ENCODE data around the gene VAV2.

The VAV2 gene

DNA sequence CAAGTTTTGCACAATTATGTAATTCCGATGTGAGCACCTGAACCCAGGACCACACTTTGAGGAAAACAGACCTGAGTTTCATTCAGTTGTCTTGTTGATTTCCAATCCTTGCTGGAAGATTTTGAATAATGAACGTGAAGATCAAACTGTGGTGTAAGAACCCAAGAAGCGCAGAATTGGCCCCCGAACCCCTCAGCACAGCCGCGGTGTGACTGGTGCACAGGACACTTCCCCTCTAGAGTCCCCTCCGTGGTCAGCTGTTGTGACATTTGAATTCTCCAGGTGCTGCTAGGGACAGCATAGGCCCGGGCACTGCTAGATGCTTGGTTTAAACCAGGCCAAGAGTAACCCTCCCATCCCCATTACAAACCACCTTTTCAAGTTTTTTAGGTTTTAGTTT is 34.9 kb upstream of the VAV2 start:
- no peak for DNase-seq (ENCODE audit: low read depth)

DNA sequence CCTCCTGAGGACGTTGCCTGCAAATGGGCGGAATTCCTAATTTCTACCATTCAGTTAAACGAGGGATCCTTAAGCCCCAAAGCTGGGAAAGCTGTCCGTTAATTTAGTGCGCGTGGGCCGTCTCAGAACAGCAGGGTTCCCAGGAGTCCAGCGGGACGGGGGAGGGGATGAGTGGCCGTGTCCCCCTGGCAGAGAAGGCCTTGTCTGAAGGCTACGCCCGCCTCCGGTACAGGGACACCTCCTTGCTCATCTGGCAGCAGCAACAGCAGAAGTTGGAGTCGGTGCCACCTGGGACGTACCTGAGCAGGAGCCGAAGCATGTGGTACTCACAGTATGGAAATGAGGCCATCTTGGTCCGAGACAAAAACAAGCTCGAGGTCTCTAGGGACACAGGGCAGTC is 34.5 kb upstream of the VAV2 start:
- no peak for DNase-seq (ENCODE audit: low read depth)

DNA sequence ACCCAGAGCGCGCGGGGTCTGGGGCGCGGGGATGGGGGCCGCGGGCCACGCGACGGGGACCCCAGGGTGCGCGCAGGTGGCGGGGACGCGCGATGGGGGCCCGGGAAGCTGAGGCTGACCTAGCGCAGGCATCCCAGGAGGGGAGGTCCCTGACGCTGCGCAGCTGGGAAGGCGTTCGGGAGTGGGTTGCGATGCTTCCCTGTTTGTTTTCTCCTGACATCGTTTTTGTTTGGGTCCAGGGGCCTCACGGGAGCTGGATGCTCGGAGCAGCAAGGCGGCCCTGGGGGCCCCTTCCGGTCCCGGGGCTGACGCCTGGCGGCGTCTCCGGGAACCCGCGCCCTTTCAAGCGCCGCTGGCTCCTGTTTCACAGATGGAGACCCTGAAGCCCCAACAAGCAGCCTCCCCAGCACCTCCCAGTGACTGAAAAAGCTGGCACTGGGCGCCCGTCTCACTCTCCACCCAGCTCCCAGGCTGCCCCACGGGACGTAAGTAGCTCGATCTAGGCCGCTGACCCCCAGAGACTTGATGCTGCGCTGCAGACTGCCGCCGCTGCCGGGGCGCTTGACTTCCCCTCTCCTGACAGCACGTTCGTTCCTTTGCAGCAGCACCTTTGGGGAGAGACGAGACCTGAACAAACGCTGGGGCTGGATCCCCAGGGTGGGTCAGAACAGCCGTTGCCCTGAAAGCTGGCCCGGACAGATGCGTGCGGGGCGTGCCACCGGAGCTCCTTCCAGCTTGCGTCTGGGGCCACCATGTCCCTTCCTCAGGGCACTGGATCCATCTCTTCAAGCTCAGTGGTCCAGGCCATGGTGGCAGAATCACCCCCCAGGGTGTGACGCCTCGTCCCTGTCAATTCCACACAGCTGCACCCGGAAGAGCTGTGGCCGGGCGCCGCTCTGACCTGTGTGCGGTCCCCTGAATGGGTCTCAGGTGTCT is 33.8 kb upstream of the VAV2 start:
- peak; percentile 13 for DNase-seq (ENCODE audit: low read depth)

DNA sequence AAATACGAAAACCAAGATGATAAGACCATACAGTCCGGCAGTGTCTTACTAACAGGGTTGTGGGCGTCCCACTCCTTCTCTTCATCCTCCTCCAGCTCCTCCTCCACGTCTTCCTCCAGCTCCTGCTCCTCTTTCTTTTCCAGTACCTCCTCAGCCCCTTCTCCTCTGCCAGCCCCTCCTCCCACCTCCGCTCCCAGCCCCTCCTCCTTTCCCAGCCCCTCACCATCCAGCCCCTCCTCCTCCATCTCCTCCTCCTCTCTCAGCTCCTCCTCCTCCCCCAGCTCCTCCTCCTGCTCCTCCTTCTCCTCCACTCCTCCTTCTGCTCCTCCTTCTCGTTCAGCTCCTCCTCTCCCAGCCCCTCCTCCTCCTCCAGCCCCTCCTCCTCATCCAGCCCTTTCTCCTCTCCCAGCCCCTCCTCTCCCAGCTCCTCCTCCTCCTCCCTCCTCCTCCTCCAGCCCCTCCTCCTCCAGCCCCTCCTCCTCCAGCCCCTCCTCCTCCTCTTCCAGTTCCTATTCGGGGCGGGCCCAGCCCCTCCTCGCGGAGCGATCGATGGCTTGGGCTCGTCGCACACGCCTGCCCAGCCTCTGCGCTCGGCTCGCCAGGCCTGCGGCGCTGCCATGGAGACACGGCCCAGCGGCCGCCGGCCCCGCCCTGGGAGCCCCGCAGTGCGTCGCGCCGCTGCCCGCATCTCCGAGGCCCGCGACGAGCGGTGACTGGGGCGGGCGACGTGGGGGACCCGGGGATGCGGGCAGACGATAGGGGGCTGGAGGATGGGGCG is 32.9 kb upstream of the VAV2 start, which contains the start of gene BRD3OS:
Gene BRD3OS, plus strand, starts transcription at position 654 of the 778 bp plus-strand sequence. CDS start 1,267 bp downstream, outside the sequence.
- DNase-seq (ENCODE audit: low read depth): peak; percentile 80

DNA sequence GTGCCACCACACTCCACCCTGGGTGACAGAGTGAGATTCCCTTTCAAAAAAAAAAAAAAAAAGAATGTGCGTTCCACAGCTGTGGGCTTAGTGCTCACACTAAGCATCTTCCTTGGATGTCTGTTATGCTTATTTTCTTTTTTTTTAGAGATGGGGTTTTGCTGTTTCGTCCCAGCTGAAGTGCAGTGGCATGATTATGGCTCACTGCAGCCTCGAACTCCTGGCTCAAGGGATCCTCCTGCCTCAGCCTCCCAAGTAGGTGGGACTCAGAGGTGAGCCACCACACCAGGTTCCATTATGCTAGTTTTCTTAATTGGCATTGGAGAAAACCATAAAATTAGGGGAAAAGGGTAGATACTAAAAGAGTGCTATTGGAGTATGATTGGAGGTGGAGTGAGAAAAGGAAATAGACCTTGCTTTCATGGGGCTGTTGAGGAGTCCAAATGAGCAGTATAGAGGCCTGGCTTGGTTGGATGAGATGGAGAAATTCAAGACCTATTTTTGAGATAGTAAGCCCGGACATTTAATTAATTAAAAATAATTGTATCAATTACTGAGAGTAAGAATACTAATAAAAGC is 32.2 kb upstream of the VAV2 start:
- DNase-seq (ENCODE audit: low read depth): no peak

DNA sequence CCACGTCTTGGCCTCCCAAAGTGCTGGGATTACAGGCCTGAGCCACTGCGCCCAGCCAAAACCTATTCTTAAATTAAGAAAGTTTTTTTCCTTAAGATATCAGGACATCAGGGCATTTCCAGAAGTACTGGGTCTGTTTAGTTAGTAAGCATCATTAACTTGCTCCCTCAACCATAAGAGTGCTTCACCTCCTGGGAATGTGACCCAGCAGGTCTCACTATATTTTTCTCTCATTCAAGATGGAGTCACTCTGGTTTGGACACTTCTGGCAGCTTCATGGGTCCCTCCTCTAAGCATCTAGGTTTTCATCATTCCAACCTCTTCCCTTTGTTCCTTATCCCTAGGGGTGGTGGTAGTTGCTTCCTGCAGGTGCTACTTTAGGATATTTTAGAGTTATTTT is 22.8 kb upstream of the VAV2 start:
- no peak for DNase-seq (ENCODE audit: low read depth)

DNA sequence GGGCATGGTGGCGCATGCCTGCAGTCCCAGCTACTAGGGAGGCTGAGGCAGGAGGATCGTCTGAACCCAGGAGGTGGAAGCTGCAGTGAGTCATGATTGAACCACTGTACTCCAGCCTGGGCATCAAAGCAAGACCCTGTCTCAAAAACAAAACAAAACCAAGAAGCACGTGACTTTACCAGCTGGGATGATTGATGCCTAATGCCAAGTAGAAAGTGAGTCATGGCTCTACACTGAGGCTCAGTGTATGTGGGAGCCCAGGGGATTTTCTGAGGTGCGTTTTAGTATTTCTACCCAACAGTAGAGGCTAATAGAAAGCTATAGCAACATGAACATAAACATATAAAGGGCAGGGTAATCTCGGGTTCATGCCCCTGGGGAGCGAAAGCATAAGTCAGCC is 19.3 kb upstream of the VAV2 start:
- DNase-seq (ENCODE audit: low read depth): no peak

DNA sequence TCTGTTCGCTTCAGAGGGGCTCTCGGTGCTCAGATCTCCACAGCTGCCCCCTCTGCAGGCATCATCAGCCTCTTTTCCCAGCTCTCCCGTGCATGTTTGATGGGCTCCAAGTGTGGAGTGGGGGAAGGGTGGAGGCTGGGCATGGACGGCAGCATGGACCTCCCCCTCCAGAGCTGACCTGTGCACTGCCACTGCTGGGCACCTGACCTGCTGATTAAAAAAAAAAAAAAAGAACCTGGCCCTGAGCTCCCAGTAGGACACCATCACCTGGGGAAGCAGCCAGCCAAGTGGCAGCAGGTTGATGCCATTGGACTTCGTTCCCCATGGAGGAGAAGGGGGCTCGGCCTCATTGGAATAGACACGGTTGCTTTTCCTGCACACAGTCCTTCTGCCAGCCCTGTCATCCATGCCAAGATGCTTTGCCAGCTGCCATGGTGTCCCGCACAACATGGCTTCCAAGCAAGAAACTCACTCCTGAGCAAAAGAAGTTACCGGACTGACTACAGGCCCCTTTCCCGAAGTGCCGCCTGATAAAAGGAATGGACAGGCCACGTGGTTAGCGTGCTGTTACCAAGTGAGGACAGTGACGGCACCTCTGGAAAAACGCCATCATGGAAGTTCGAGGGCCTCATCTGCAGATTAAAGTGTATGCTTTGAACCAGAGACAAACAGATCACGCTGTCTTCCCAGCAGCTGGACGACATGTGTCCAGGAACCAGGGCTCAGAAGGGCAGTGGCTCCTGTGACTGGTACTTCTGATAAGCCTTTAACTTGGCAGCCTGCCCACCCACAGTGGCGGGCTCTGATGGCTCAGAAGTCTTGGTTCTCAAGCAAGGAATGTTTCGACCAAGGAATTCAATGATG is 18.4 kb upstream of the VAV2 start:
- DNase-seq (ENCODE audit: low read depth): no peak

DNA sequence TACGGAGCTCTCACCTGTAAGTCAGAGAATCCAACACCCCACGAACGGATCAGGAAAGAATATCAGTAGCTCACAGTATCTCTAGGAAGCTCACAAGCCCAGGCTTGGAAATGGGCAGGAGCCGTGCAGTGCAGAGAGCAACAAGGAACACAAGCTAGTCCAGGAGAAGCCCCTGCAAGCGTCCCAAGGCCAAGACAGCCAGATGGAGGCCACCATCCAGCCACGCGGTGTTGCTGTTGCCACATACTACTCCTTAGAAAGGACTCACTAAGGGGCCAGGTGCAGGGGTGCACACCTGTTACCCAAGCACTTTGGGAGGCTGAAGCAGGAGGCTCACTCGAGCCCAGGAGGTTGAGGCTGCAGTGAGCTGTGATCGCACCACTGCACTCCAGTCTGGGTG is 15.4 kb upstream of the VAV2 start:
- DNase-seq (ENCODE audit: low read depth): no peak

DNA sequence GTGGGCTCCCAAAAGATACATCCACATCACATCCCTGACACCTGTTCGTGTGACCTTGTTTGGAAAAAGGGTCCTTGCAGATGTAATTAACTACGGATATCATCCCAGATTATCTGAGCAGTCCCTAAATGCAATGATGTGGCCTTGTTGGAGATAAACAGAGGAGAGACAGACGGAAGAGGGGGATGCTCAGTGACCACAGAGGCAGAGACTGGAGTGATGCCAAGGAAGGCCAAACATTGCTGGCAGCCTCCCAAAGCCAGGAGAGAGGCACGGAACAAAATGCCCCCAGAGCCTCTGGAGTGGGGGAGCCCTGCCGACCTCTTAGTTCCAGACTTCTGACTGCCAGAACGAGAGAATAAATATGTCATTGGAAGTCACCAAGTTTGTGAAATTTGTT is 15.0 kb upstream of the VAV2 start:
- no peak for DNase-seq (ENCODE audit: low read depth)

DNA sequence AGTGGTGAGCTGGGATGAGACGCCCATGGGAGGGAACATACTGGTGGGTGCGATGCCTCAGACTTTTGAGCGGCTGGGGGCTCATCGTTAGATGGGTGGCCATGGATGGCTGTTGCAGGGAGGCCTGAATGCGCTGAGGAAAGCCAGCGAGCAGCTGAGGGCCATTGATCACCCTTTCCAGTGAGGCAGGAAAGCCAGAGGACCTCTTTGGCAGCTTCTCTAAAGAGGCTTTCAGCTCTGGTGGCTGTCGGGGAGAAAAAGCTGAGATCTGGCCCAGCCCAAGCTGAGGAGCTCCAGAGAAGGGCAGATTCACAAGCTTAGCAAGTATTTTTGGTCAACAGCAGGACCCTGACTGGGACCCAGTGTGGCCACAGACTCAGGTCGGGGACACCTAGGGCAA is 13.3 kb upstream of the VAV2 start:
- no peak for DNase-seq (ENCODE audit: low read depth)

DNA sequence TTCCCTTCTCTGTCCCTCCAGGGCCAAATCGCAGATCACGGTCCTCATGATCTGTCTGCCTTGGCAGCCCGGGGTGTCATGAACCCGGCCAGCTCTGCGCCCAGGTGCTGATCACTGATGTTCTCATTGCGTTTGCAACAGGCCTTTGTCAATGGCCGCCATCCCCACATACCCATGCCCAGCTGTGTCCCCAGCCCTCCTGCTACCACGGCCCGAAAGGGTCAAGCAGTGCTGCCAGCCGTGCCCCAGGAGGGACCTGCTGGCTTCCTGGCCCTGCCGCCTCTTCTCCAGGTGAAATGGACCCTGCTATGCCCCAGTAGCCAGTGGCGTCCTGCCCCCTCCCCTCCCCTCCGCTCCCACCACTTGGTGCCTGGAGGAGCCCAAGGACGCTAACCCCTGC is 12.8 kb upstream of the VAV2 start:
- no peak for DNase-seq (ENCODE audit: low read depth)

DNA sequence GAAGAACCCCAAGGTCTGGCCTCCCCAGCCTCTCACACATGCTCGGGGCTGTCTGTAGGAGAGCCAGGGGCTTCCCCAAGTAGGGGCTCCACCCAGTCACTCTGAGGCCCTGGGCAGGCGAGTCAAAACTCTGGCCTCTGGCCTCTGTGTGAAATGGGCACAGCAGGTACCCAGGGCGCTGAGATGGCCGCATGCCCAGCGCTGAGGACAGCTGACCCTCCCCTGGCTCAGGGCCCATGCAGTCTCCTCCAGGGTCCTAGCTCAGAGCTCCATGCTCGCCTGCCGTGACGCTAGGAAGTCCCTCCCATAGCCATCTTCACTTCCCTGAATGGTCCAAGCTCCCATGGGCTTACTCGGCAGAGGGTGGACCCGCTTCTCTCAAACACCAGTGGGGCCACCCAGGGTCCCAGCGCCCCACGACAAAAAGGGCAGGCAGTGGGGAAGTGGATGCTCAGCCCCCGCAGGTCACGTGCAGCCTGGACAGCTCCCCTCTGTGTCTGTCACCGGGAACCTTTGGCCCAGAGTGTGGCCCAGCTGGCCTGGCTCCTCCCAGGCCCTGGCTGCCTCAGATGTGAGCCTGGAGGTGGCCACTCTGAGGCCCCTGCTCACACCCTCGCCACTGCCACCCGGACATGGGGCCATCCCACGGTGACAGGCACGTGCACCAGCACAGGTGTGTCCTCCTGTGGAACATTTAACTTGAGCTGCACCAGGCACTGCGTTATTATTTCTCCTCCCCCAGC is 12.2 kb upstream of the VAV2 start:
- no peak for DNase-seq (ENCODE audit: low read depth)

DNA sequence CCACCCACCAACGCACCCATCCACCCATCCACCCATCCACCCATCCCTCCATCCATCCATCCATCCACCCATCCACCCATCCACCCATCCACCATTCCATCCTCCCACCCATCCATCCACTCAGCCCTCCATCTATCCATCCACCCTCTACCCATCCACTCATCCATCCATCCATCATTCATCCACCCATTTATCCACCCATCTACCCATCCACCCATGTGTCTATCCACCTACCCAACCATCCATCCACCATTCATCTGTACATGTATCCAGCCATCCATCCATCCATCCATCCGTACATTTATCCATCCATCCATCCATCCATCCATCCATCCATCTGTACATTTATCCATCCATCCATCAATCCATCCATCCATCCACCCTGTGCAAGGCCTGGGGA is 11.1 kb upstream of the VAV2 start:
- DNase-seq (ENCODE audit: low read depth): no peak

DNA sequence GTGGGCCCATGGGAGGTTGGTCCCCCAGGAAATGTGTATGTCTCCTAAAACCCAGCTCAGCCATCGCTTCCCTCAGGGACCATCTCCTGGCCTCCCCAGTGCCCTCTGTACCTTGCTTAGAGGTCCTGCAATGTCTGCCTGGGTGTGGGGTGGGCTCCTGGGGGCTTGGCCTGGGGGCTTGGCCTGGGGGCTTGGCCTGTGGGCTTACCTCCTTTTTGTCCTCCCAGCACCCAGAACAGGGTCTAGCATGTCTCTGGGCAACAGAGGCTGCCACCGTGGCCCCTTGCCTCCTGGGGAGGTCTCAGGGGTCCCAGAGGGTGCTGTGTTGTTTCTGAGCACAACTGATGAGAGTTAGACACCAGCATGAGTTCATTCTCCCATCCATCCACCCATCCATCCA is 10.7 kb upstream of the VAV2 start:
- no peak for DNase-seq (ENCODE audit: low read depth)

DNA sequence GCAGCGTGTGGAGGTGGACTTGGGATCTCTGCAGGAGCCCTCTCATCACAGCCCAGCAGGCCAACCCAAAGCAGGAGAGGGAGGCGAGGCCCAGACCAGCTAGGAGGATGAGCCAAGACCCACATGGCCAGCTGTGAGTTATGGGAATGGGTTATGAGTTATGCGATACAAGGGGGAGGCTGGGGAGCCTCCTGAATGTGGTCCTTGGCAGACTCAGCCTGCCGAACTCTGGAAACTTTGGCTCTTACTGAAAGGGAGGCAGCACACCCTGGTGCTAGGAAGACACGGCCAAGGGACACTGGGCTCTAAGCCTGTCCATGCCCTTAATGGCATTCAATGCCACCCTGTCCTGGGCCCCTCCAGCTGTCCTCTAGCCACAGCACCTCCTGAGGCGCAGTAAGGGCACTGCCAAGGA is 7.7 kb upstream of the VAV2 start:
- DNase-seq (ENCODE audit: low read depth): no peak

DNA sequence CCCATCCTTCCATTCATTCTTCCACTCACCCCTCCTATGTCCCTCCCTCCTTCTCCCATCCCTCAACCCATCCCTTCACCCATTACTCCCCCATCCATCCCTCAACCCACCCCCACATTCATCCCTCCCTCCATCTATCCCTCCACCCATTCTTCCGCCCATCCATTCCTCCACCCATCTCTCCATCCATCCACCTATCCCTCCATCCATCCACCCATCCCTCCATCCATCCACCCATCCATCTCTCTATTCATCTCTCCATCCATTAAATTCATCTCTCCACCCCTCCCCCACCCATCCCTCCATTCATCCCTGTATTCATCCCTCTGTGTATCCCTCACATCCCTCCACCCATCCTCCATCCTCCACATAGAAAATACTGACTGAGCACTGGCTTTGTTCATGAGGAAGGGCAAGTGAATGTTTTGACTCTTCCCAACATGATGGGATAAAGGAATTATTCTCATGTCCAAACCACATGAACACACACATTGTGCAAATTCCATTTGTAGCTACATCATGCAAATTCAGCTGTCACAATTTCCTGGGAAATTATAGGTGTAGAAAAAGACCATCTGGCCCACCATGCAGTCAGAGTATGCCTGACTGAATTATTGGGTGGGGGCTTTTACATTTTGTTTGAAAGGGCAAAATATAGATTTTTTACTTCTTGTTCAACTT is 6.9 kb upstream of the VAV2 start:
- no peak for DNase-seq (ENCODE audit: low read depth)

DNA sequence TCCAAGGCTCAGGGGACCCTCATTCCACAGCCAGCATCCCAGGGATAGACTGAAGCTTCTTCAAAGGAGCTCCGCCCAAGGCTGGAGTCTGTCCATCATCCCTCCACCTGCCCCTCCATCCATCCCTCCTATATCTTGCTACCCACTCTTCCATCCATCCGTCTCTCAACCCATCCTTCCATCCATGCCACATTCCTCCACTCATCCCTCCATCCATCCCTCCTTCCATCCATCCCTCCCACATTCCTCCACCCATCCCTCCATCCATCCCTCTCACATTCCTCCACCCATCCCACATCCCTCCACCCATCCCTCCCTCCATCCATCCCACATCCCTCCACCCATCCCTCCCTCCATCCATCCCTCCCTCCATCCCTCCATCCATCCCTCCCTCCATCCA is 5.5 kb upstream of the VAV2 start:
- no peak for DNase-seq (ENCODE audit: low read depth)

DNA sequence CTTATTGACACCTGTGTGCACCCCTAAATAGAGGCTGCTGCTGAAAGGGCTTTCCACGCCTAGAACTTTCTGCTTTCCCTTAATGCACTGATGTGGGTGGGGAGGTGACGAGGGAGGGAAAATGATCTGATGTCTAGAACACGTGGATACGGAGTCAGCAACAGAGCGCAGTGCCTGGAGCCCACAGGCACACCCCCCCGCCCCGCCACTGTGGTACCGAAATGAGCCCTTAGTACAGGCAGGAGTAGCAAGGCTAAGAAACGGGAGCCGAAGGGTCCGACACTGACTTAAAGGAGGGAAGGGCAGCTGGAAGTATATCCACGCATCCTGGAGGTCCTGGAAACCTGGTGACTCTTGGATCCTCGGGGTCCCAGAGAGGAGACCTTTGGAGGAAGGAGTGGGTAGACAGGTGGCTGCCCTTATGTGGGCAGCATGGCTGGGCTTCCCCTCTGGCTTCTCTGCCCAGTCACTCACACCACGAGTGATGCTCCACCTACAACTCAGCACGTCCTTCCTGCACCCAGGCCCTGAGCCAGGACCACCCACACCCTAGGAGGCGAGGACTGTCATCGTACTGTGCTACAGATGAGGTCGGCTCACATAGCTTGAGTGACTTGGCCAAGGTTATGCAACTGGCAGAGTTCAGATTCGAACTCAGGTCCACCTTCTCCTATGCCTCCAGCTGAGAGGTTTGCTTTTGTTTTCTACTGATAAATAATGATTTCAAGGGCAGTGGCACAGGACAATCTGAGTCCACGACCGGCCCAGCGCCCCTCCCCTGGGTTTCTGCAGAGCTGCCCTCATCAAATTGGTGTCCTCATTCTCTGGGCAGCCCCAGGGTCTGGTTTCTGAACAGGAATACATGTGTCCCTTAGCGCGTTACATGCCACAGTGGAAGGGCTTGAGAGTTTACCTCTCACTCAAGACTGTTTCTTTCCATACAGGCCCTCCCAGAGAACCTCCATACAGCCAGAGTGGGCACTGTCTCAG is 4.7 kb upstream of the VAV2 start:
- DNase-seq (ENCODE audit: low read depth): no peak

All from stimulated activated CD8-positive, alpha-beta memory T cell treated with anti-CD3 and anti-CD28 coated beads, Interleukin-7, amount 100 ng/mL, for 24 hours (primary cell).